Aorta (tissue), 5 donors: ENCODE results near the gene CD247. TPM values are rescaled to one million over a fixed set of nuclear protein-coding genes. Genes with fewer than 3 reads are reported as not detected.

Source experiments
- ATAC-seq: fragments of 200-7000 bp; cut with Tn5 transposase; one replicate; pipeline ENCODE4 v1.9.1; 2022; ENCODE audit warnings: moderate library complexity; ENCODE audit not compliant: low FRiP score
- DNase-seq, 2 donors: peaks; one replicate each; pipeline ENCODE4 v3.0.0-alpha.2; 2020
- H3K27ac ChIP-seq, 2 donors: one replicate each; pipeline ENCODE4 v1.5.1; 2013; ENCODE audit warnings: low read length in 2 of 2, mild to moderate bottlenecking in 2 of 2, moderate library complexity in 2 of 2, control low read depth in 1 of 2, inconsistent platforms in 1 of 2, low read depth in 1 of 2
- H3K27me3 ChIP-seq, 2 donors: one replicate each; pipeline ENCODE4 v1.6.1; 2013; ENCODE audit warnings: control low read depth in 1 of 2, low read length in 1 of 2, mild to moderate bottlenecking in 1 of 2, moderate library complexity in 1 of 2; ENCODE audit not compliant: insufficient read depth in 2 of 2, control insufficient read depth in 1 of 2
- H3K36me3 ChIP-seq, 2 donors: one replicate each; pipeline ENCODE4 v1.6.1; 2013; ENCODE audit warnings: control low read depth in 1 of 2, low read length in 1 of 2, mild to moderate bottlenecking in 1 of 2; ENCODE audit not compliant: insufficient read depth in 2 of 2, control insufficient read depth in 1 of 2
- H3K4me1 ChIP-seq, 2 donors: one replicate each; pipeline ENCODE4 v1.6.1; 2013; ENCODE audit warnings: low read length in 2 of 2, control low read depth in 1 of 2, mild to moderate bottlenecking in 1 of 2, moderate library complexity in 1 of 2; ENCODE audit not compliant: insufficient read depth in 2 of 2, control insufficient read depth in 1 of 2
- H3K4me3 ChIP-seq, 2 donors: one replicate each; pipeline ENCODE4 v1.5.1; 2013; ENCODE audit warnings: low read length in 2 of 2, control low read depth in 1 of 2, mild to moderate bottlenecking in 1 of 2
- H3K9me3 ChIP-seq: one replicate; pipeline ENCODE4 v1.6.1; 2013; ENCODE audit warnings: mild to moderate bottlenecking, low read length; ENCODE audit not compliant: control insufficient read depth
- WGBS, 2 donors: extraction: QIAGEN DNeasy Blood & Tissue Kit; methylation state at CpG; one replicate each; pipeline ENCODE4 v1.1.7; 2013; 5-methylcytosine and 5-hydroxymethylcytosine counted together
- intact Hi-C, 2 donors: fragments of 100-400 bp; cut with DNase I; formaldehyde crosslinking; loops; one replicate each; pipeline versions ENCODE4 v1.14.2 to v1.15.0; 2022
- polyA plus RNA-seq, 2 donors: library from polyadenylated mRNA; stranded (reverse); fragments of 200-250 nt; gene quantifications; one replicate each; pipeline ENCODE4 v1.2.3, GENCODE V29; 2013
- total RNA-seq, 2 donors: library from RNA; stranded (reverse); fragmentation: NEBNext Ultra II Directional; extraction: Animal tissue kit (Norgen Biotek cat#: 25700); gene quantifications; one replicate each; pipeline ENCODE4 v1.2.1, GENCODE V29; 2021
- donor health status: healthy with polysubstance abuse.
- donor health status: Bipolar disorder and iron deficiency.
- donor health status: DM: no; HTN: no; CAD: no.
- donor health status: DM: no; HTN: no; CAD: no.
- donor health status: DM: yes; HTN: yes; CAD: no.

CD247 gene
- total and polyA plus RNA-seq, 4 donors: 0.64 to 4.3 (median 4.0) TPM; not detected in 1

DNA sequence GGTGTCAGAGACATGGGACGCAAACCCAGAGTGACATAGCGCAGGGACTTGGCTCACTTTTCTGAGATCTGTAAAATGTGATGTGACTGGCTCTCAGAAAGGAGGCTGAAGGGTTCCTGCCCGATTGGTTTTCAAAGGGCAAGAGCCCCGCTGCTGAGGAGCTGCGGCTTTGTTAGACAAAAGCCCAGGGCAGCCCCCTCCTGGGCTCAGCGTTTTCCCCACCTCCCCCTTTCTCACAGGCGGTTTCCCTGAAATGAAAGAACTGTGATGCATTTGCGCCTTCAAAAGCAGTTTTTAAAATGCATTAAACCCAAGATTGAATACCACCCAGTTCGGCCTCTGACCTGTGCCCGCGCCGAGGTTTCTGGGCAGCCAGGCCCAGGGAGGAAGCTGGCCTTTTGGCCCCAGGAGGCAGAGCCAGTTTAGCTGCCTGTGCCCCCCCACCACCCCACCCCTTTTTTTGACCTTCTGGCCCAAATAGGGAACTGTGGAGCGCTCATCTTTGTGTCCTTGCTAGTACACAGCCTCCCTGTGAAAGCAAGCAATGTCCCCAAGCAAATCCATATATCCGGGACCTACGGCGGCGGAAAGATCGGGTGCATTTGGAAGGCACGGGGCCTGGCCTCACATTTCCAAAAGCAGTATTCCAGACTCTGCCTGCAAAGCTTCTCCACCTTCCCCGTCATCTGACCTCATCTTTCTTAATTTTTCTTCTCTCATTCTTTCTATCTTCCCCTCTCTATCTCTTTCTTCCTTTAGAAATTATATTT lies 28.6 kb downstream of the CD247 start:
- Histone ChIP-seq H3K27ac (no peak overlapping the region), H3K36me3 (no peaks in the 10 kb centered on the region), H3K4me3 (no peak overlapping the region), H3K4me1 (no peaks in the 10 kb centered on the region), H3K9me3 (no peaks in the 10 kb centered on the region), H3K27me3 (no peaks in the 10 kb centered on the region)
- ATAC-seq (no peak), DNase-seq (no peak)
- intact Hi-C loops: no loop called here
- 85 to 89% methylated on average over 20 of the region's 20 CpGs for WGBS, 2 donors

DNA sequence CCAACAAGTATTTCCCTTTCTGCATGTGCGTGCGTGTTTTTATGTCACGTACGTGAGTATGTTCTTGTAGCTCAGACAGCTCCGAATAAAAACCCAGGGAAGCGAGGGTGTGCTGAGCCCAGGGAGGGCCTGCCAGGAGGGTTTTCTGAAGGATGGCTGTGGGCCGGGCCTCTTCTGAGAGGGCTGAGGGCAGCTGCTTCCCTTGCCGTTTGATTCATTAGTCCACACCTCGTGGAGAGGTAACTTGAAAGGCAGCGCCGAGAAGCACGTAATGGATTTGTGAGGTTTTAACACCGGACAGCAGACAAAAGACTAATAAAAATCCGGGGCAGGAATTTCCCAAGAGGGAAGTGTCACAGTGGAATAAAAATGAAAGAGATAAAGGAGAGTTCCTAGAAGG lies 29.5 kb downstream of the CD247 start:
- Histone ChIP-seq H3K27me3 (no peaks in the 10 kb centered on the region), H3K4me3 (no peak overlapping the region), H3K4me1 (no peaks in the 10 kb centered on the region), H3K36me3 (no peaks in the 10 kb centered on the region), H3K27ac (no peak overlapping the region), H3K9me3 (no peaks in the 10 kb centered on the region)
- whole genome bisulfite sequencing, 2 donors: 59 to 69% methylated on average over 14 of the region's 14 CpGs
- DNase-seq (no peak), ATAC-seq (no peak)
- intact Hi-C loops: no loop called here

DNA sequence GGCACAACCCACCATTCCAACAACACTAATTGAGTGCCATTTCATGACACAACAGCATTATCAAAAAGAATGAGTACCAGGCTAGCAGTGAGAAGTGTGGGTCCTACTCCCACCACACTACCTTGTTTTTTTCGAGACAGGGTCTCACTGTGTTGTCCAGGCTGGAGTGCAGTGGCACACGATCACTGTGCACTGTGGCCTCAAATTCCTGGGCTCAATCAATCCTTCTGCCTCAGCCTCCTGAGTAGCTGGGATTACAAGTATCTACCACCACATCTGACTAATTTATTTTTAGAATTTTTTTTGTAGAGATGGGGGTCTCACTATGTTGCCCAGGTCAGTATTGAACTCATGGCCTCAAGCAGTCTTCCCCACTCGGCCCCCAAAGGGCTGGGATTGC lies 30.7 kb downstream of the CD247 start:
- Histone ChIP-seq H3K27me3 (no peaks in the 10 kb centered on the region), H3K9me3 (no peaks in the 10 kb centered on the region), H3K4me1 (no peaks in the 10 kb centered on the region), H3K36me3 (no peaks in the 10 kb centered on the region), H3K4me3 (no peak overlapping the region), H3K27ac (no peak overlapping the region)
- WGBS, 2 donors: 93 to 100% methylated on average over 3 of the region's 3 CpGs
- ATAC-seq (no peak), DNase-seq (no peak)
- intact Hi-C loops: no loop called here

DNA sequence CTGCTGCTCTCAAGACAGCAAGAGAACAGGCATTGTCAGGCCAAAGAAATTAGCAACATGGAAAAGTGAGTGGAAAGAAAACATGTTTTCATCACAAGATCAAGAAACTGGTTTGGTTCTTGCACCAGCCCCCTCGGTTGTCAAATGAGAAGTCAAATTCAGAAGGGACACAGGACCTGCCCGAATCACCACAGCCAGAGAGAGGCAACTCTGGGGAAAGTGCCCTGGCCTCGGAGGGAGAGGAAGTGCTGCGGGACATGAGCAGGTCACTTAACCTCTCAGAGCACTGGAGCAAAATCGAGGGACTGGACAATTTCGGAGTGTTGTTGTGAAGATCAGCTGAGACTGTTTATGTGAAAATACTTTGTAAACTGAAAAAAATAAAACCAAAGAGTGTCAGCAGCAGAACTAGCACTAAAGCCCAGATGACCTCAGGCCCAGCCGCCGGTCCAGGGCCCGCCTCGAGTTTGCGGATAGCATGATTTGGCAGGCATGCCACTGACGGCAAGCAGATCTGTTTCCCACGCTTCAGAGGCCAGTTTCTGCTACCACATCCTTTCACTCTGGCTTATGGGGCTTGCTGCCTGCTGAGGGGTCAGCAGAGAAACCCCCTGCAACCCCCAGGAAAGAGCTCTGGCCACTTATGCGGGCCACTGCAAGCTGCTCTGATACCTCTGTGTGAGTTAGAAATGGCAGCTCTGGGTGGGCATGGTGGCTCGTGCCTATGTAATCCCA lies 32.1 kb downstream of the CD247 start:
- Histone ChIP-seq H3K27me3 (no peaks in the 10 kb centered on the region), H3K4me1 (no peaks in the 10 kb centered on the region), H3K36me3 (no peaks in the 10 kb centered on the region), H3K9me3 (no peaks in the 10 kb centered on the region), H3K4me3 (no peak overlapping the region), H3K27ac (no peak overlapping the region)
- WGBS, 2 donors: 69 to 72% methylated on average over 15 of the region's 15 CpGs
- no peak for DNase-seq
- intact Hi-C loops: no loop called here
- no peak for ATAC-seq

DNA sequence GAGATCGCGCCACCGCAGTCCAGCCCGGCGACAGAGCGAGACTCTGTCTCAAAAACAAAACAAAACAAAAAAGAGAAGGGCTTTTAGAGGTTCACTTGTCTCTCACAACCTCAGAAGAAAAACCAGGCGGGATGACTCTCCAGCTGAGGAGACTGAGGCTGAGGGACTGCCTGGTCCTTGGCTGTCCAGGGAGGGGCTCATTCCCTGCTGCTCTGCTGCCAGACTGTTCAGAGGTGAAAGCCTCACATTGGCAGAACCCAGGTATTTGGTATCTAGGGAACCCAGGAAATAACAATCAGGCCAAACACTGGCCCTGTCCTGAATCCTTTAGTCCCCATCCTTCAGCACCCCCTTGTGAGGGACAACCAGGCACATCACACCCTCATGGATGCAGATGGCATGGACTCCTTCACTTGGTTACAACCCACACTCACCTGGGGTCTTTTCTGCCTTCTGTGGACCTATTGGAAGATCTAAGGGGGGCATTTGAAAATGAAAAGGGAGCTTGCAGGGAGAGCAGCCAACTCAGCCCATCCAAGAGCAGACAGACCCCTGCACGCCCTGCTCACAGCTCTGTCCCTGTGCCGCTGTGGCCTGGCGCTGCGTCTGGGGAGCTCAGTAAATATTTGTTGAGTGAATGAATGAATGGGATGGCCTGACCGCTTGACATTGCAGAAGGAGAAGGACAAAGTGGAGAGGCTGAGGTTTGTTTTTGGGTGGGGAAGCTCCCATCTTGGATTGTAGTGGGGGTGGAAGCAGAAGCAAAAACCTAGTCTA lies 33.4 kb downstream of the CD247 start:
- DNase-seq (no peak), ATAC-seq (no peak)
- Histone ChIP-seq H3K27me3 (no peaks in the 10 kb centered on the region), H3K9me3 (no peaks in the 10 kb centered on the region), H3K36me3 (no peaks in the 10 kb centered on the region), H3K4me3 (no peak overlapping the region), H3K27ac (no peak overlapping the region), H3K4me1 (no peaks in the 10 kb centered on the region)
- 78 to 97% methylated on average over 11 to 12 of the region's 12 CpGs for WGBS, 2 donors
- intact Hi-C loops: no loop called here

DNA sequence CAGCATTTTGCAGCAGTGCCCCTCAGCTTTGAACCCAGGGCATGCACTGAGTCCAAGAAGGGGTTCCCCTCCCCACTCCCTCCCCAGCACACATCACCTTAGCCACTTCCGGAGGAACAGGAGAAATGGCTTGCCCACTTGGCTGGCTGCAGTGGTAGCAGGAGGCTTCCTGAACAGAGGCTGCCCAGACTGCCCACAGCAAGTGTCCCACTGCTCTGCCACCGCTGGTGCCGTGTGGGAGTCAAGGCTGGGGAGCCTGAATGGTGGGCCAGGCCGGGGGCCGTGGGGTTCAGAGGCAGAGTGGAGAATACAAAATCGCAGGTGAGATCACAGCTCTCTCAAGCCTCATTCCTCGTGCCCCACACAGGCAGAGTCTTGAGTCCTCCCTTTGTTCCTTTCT lies 34.5 kb downstream of the CD247 start:
- intact Hi-C loops: no loop called here
- no peak for ATAC-seq
- Histone ChIP-seq H3K36me3 (no peaks in the 10 kb centered on the region), H3K4me3 (no peak overlapping the region), H3K9me3 (no peaks in the 10 kb centered on the region), H3K27me3 (no peaks in the 10 kb centered on the region), H3K27ac (no peak overlapping the region), H3K4me1 (no peaks in the 10 kb centered on the region)
- no peak for DNase-seq
- 74 to 90% methylated on average over 7 of the region's 7 CpGs for WGBS, 2 donors

DNA sequence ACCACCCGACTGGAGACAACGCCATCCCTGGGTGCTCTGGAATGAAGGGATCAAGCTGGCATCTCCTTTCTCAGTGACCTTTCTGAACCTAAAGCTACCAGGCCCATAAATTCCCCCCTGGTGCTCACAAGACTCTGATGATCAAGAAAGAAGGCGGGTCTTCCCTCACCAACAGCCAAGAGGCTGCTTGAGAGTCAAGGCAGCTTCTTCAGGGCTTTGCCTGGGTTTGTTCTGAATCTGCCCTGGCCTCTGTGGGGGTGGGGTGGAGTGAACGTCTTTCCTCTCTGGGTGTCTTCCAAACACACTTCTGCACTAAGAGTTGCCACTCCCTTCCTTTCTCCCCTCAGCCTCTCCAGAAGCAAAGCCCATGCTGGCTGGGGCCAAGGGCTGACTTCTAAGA lies 36.1 kb downstream of the CD247 start:
- Histone ChIP-seq H3K27me3 (no peaks in the 10 kb centered on the region), H3K27ac (no peak overlapping the region), H3K9me3 (no peaks in the 10 kb centered on the region), H3K4me1 (no peaks in the 10 kb centered on the region), H3K36me3 (no peaks in the 10 kb centered on the region), H3K4me3 (no peak overlapping the region)
- DNase-seq (no peak), ATAC-seq (no peak)
- intact Hi-C loops: no loop called here
- 72 to 86% methylated on average over 4 of the region's 4 CpGs for WGBS, 2 donors

DNA sequence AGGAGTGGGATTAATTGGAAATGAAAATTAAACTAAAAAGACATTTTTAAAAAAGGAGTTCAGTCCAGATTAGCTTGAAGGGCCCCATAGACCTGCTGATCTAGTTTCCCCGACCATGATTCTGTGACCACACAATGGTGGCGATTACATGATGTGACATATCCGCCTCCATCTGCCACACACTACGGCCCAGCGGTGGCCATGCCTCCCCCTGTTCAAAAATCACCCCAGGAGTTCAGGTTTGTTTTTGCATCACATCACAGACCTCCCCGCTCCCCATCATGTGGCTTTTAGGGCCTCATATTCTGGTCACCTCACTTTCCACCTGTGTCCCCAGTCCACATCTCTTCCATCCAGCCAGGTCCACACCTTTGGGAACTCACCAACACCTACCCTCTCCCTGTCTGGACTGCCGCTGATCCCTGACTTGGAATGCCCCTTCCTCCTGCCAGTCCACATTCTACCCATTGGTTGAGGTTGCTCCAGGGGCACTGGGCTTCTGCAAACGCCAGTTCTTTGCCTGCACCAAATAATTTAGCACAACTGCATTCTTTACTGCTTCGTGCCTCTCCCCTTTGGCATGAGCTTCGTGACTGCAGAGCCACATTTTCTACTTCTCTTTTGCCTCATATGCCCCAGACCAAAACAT lies 38.9 kb downstream of the CD247 start:
- no peaks in the 10 kb centered on the region for H3K9me3 ChIP-seq
- no peak overlapping the region for H3K4me3 ChIP-seq
- H3K4me1 ChIP-seq: no peaks in the 10 kb centered on the region
- no peaks in the 10 kb centered on the region for H3K36me3 ChIP-seq
- intact Hi-C loops: no loop called here
- no peak overlapping the region for H3K27ac ChIP-seq
- no peak for DNase-seq
- no peaks in the 10 kb centered on the region for H3K27me3 ChIP-seq
- no peak for ATAC-seq
- 83 to 85% methylated on average over 10 of the region's 10 CpGs for WGBS, 2 donors
